Stimulated activated CD4-positive, alpha-beta T cell treated with anti-CD3 and anti-CD28 coated beads, TNF-alpha, amount 100 ng/mL, for 1 hour (primary cell): ENCODE measurements around the gene SNX13.

Source experiments
- DNase-seq, 3 donors: peaks; one replicate each; pipeline ENCODE4 v3.0.0-alpha.2; 2020; ENCODE audit warnings: low read depth in 3 of 3, low spot score in 1 of 3

The SNX13 gene

DNA sequence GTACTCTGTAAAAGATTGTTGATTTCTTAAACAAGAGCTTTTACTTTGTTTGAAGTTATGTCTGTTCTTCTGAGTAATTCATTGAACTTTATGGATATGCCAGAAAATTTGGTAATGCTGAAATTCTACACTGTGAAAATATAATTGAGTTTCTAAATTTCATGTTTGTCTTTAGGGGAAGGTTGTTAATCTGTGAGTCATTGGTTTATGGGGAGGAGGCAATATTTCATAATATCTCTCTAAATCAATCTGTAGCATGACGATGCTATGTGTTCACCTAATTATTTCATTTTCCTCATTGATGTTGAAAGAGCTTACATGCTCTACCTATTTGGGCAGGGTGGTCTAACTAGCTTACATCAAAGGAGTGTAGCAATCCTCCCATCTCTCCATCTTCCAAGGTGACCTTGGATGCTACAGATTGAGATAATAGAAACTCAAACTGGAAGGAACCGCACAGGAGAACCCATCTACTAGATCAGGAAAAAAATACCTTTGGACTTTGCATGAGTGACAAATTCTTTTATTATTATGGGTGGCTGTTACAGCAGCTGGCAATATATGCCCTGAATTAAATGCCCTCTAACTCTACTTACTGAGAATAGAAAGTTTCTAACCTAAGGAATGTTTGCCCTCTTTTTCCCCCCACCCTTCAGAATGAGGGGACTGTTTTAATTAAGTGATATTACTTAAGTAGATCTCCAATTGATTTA is 8.4 kb upstream of the SNX13 start:
- no peak for DNase-seq

DNA sequence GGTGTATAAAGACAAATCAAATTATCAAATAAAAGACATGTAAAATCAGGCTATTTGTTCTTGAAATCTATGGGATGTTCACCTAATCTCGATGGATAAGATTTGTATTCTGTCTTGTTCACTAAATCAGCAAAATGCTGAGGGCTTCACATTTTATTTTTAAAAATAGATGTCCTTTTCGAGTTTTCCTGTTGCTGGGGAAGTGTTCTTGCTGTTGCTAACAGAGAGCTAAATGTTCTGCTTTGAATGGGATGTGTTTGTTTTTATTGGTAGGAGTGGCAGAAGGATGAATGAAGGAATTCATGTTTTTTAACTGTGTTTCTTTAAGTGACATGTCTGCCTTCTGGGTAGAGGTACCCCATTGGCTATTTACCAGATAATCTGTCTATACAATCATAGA is 7.3 kb upstream of the SNX13 start:
- no peak for DNase-seq

DNA sequence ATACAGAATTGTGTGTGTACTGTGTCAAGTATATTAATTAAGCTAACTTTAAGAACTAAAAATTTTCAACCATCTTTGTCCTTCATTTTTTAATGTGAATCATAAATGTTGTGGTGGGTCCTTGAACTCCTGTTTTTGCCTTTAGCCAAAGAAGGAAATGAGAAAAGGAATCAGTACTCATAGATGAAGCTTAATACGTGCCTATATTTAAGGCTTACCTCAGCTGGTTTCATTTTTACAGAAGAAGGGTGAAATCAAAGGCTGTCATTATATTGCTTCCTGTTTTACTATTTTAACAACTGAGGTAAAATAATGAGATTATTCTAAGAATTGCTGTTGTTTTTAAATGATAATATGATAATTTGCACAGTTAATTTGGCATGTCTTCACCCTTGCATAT is 6.3 kb upstream of the SNX13 start:
- DNase-seq: no peak

GRCh38 chr7:17944720-17945119 is 4.4 kb upstream of the SNX13 start:
- no peak for DNase-seq

DNA sequence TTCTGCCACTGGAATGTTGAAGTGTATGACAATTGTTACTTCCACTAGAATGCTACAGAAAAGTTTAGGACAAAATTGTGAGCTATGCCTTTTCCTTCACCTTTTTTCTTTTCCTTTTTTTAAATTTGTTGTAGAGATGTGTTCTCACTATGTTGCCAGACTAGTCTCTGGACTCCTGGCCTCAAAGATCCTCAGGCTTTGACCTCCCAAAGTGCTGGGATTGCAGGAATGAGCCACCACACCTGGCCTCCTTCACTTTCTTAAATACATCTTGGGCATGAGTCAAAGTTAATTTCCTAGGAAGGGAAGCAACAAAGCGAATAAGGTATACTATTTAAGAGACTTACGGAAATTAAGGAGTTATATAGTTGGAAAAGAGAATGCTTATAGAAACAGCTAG is 2.7 kb upstream of the SNX13 start:
- no peak for DNase-seq

GRCh38 chr7:17942231-17942630 is 1.9 kb upstream of the SNX13 start:
- DNase-seq: no peak

GRCh38 chr7:17940951-17941431 is 697 bp upstream of the SNX13 start:
- DNase-seq: no peak

DNA sequence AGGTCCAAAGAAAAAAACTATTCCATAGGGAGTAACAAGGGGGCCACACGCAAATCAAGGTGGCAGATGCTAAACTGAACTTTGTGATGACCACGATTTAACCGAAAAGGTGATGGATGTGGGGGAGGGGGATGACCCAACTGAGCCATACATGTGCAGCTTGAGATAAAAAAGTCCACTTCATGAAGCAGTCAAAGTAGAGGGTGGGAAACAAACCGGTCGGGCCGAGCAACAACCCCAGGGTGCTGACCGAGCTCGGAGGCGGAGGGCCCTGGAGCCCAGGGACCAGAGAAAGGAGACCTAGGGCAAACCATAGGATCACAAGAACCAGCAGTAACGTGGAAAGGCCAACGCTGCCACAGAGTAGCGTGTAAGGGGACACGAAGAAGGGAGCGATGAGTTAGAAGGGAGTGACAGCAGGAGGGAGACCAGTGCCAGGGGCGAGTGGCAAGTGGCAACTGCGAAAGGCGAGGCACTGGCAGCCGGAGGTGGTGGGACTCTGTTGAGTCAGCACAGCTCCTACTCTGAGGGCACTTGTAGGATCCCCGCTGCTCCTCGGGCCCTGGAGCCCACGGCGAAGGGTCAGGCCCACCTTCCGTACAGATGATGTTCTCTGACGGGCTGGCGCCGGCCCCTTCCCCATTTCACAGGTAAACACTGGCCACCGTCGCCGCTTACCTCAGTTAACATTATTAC is 540 bp downstream of the SNX13 start:
- peak in 1 of 3 donors; percentile 28 for DNase-seq

- no peak for DNase-seq
Measured at GRCh38 chr7:17939211-17939605, 1.1 kb downstream of the SNX13 start.

DNA sequence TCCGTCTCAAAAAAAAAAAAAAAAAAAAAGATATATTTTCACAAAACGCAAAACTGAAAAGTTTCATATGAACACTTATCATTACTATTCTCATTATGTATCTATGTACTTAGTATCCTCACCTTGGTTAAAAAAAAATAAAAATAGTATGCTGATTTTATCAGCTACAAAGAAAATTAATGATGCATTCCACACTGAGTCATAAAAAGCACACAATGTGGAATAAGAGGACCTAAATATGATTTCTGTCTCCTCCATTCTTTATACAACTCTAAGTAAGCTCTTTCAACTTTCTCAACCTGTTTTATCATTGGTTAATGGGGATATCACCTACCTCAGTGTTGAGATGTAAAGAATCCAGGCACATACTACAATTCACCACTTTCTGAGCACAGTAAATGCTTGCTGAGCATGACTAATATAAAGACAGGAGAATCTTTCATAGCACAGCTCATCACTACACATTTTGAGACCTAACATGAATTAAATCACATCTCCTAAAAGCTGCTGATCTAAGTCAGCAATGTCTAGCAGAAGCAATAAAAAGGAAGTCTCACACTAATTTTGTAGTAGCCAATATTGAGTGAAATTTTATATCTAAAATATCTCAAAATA is 2.7 kb downstream of the SNX13 start:
- no peak for DNase-seq

- DNase-seq: no peak
Measured at GRCh38 chr7:17936321-17936720, 4.0 kb downstream of the SNX13 start.

DNA sequence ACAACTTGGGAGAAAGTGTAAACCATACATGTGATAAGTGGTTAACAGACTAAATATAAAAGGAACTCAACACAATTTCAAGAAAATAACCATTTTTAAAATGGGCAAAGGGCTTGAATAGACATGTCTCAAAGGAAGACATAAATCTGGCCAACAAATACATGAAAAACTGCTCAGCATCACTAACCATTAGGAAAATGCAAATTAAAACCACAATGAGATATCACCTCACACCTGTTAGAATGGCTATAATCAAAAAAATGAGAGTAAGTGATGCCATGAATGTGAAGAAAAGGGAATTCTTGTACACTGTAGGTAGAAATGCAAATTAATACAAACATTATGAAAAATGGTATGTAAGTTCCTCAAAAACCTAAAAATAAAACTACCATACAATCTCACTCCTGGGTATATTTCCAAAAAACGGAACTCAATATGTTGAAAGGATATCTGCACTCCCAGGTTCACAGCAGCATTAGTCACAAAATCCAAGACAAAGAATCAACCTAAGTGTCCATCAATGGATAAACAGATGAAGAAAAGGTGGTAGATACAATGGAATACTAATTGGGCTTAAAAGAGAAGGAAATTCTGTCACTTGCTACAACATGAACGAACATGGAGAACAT is 5.6 kb downstream of the SNX13 start:
- no peak for DNase-seq

- DNase-seq: no peak
Measured at GRCh38 chr7:17934094-17934493, 6.2 kb downstream of the SNX13 start.

GRCh38 chr7:17932770-17933169 is 7.5 kb downstream of the SNX13 start:
- DNase-seq: no peak

DNA sequence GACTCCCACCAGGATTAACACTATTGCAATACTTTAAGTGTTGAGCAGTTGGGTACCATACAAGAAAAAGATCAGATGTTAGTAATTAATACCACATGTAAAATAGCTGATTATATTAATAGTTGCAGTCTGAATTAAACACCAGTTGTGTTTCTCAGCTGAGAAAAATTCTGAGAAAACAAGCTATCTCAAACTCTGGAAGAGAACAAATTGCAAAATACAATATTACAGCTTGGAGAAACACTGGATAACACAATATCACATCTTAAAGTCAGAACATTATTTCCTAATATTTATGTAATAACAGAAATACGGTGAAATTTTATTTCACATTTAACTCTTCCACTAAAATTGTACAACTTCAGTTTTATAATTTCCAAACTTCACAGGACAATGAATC is 9.2 kb downstream of the SNX13 start:
- DNase-seq: no peak

- no peak for DNase-seq
Measured at GRCh38 chr7:17930546-17930945, 9.7 kb downstream of the SNX13 start.

- no peak for DNase-seq
Measured at GRCh38 chr7:17929647-17930395, 10.5 kb downstream of the SNX13 start.

- DNase-seq: no peak
Measured at GRCh38 chr7:17928055-17928454, 12.2 kb downstream of the SNX13 start.

- DNase-seq: no peak
Measured at GRCh38 chr7:17921857-17922416, 18.4 kb downstream of the SNX13 start.

DNA sequence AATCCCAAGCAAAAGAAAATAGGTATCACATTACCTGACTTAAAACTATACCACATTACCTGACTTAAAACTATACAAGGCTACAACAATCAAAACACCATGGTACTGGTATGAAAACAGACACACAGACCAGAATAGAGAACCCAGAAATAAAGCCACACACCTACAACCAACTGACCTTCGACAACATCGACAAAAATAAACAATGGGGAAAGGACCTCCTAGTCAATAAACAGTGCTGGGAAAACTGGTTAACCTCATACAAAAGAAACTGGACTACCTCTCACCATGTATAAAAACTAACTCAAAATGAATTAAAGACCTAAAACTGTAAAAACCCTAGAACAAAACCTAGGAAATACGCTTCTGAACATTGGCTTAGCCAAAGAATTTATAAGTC is 22.5 kb downstream of the SNX13 start:
- DNase-seq: no peak

DNA sequence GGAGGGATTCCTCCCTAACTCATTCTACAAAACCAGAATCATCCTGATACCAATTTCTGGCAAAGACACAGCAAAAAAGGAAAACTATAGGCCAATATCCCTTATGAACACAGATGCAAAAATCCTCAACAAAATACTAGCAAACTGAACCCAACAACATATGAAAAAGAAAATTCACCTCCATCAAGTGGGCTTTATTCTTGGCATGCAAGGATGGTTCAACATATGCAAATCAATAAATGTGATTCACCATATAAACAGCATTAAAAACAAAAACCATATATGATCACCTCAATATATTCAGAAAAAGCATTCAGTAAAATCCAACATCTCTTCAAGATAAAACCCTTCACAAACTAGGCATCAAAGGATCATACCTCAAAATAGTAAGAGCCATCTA is 23.5 kb downstream of the SNX13 start:
- no peak for DNase-seq
